ENCODE data around the gene KCNK7. TPM values are rescaled to one million over a fixed set of nuclear protein-coding genes. Genes with fewer than 3 reads are reported as not detected.
A peak's percentile ranks its signal among the peaks of the same experiment; 100 is the strongest.

The KCNK7 gene
- total RNA-seq, 2 donors from 2014 or later: 0.34 to 0.39 TPM

DNA sequence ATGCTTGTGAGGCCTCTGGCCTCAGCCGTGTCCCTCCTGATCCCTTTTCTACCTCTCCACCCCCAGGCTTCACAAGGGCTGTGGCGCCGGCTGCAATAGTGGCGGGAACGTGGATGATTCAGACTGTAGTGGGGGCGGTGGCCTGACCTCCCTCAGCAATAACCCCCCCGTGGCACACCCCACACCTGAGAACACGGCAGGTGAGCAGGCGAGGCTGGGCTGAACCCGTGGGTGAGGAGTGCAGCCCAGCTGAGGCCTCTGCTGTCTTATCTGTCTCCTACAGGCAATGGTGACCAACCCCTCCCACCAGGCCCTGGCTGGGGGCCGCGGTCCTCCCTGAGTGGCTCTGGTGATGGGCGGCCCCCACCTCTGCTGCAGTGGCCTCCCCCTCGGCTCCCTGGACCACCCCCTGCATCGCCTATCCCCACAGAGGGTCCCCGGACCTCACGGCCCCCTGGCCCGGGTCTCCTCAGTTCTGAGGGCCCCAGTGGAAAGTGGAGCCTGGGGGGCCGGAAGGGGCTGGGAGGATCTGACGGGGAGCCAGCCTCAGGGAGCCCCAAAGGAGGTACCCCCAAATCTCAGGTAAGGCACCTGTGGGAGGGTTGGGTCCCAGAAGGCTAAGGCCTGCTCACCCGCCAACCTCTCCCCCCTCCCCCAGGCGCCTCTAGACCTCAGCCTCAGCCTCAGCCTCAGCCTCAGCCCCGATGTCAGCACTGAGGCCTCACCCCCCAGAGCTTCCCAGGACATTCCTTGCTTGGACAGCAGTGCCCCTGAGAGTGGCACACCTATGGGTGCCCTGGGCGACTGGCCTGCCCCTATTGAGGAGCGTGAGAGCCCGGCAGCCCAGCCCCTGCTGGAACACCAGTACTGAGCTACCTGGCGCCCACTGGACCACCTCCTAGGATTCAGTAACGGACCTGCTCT, 40.8 kb upstream of the KCNK7 start:
- DNase-seq (no peak), ATAC-seq (replicated peaks in 1 of 2) (no peak)
- Mint-ChIP-seq H3K9me3 (no peaks in the 10 kb centered on the region), H3K4me3 (peak overlapping the region; percentile 45 to 58), H3K27ac (no peak overlapping the region), H3K36me3 (ENCODE audit: insufficient read depth in 2 of 2) (peaks cover 0 to 6% of the 10 kb centered on the region in 2 donors), H3K27me3 (ENCODE audit: low read depth) (no peaks in the 10 kb centered on the region), H3K4me1 (ENCODE audit: low read depth) (peaks cover 41% of the 10 kb centered on the region)

DNA sequence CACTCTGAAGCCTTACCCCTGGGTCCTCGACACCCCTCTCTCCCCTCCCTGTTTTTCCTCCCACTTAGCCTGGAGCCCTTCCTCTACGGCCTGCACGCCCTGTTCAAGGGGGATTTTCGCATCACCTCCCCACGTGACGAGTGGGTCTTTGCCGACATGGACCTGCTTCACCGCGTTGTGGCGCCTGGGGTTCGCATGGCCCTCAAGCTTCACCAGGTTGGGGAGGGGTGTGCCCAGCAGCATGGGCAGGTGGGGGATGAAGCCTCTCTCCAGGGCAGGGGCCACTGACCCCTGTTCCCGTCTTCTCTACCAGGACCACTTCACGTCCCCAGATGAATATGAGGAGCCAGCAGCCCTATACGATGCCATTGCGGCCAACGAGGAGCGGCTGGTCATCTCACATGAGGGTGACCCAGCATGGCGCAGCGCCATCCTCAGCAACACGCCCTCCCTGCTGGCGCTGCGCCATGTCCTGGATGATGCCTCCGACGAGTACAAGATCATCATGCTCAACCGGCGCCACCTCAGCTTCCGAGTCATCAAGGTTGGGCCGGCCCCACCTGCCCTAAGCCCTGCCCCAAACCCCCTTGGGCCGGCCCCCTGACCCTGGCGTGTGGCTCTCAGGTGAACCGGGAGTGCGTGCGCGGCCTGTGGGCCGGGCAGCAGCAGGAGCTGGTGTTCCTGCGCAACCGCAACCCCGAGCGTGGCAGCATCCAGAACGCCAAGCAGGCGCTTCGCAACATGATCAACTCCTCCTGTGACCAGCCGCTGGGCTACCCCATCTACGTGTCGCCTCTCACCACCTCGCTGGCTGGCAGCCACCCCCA, 39.5 kb upstream of the KCNK7 start:
- peaks cover 0 to 6% of the 10 kb centered on the region in 2 donors for H3K36me3 Mint-ChIP-seq (ENCODE audit: insufficient read depth in 2 of 2)

DNA sequence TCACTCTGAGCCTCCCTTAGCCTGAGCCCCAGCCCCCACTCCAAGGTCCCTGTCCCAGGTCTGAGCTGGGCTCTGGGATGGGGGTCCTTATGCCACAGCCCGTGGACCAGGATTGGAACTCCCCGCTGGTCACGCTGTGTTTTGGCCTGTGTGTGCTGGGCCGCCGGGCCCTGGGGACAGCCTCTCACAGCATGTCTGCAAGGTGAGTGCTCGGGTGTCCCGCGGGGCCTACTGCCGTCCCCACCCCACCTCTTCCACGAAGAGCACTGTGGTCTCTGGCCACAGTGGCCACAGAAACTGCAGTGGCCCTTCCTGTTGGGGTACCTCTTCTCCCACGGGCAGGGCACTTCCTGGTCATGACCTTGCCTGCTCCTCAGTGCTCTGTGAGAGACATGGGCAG, 38.8 kb upstream of the KCNK7 start:
- H3K4me1 Mint-ChIP-seq (ENCODE audit: low read depth): peaks cover 25% of the 10 kb centered on the region
- H3K9me3 Mint-ChIP-seq: no peaks in the 10 kb centered on the region
- ATAC-seq (replicated peaks in 1 of 2) (no peak), DNase-seq (no peak)
- H3K27me3 Mint-ChIP-seq (ENCODE audit: low read depth): no peaks in the 10 kb centered on the region
- peaks cover 0 to 6% of the 10 kb centered on the region in 2 donors for H3K36me3 Mint-ChIP-seq (ENCODE audit: insufficient read depth in 2 of 2)
- peak overlapping the region; percentile 85 for H3K27ac Mint-ChIP-seq
- no peak overlapping the region for H3K4me3 Mint-ChIP-seq

More for the DNA sequence above, 39.5 kb upstream of the KCNK7 start:
- no peak overlapping the region for H3K27ac Mint-ChIP-seq
- H3K9me3 Mint-ChIP-seq: no peaks in the 10 kb centered on the region
- peaks cover 32% of the 10 kb centered on the region for H3K4me1 Mint-ChIP-seq (ENCODE audit: low read depth)
- no peak overlapping the region for H3K4me3 Mint-ChIP-seq
- no peaks in the 10 kb centered on the region for H3K27me3 Mint-ChIP-seq (ENCODE audit: low read depth)
- no peak for ATAC-seq (replicated peaks in 1 of 2)
- DNase-seq: no peak

DNA sequence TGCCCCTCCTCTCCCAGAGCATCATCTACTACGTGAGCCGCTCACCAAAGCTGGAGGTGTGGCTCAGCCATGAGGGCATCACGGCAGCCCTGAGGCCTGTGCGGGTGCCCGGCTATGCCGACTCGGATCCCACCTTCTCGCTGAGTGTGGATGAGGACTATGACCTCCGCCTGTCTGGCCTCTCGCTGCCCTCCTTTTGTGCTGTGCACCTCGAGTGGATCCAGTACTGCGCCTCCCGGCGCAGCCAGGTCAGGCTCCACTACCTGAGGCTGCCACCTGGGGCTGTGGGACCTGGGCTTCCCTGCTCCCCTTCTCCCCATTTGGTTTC, 38.5 kb upstream of the KCNK7 start:
- H3K27me3 Mint-ChIP-seq (ENCODE audit: low read depth): no peaks in the 10 kb centered on the region
- peak overlapping the region; percentile 85 for H3K27ac Mint-ChIP-seq
- ATAC-seq (replicated peaks in 1 of 2): no peak
- no peaks in the 10 kb centered on the region for H3K9me3 Mint-ChIP-seq
- peaks cover 2 to 6% of the 10 kb centered on the region in 2 donors for H3K36me3 Mint-ChIP-seq (ENCODE audit: insufficient read depth in 2 of 2)
- DNase-seq: no peak
- peaks cover 22% of the 10 kb centered on the region for H3K4me1 Mint-ChIP-seq (ENCODE audit: low read depth)
- H3K4me3 Mint-ChIP-seq: no peak overlapping the region

DNA sequence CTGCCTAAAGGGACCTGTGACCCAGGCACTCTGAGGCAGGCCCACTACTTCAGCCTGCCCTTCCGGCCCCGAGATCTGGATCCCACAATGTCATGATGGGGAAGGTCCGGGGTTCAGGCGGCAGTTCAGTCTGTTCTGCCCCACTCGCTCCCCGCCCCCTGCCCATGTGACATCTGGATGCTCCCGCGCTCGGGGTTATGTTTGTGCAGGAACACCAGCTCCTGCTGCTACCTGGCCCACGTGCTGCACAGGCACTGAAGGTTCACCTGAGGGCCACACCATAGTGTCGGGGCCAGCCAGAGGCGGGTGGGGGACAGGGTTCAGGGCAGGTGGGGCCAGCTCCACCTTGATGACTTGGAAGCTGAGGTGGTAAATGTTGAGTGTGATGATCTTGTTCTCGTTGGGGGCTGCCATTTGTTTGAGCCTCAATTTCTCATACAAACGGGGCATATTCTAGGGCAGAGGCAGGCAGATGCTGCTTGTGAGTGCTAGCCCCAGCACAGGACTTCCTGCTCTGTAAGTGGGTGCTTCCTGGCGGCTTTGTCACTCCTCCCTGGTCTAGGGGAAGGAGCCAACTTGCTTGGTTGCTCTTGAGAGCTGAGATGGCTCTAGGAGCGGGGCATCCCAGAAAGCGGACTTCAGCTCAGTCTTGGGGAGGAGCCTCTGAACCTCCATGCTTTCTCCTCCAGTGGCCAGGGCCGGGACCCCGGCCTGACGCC, 37.9 kb upstream of the KCNK7 start:
- Mint-ChIP-seq H3K9me3 (no peaks in the 10 kb centered on the region), H3K4me1 (ENCODE audit: low read depth) (peaks cover 17% of the 10 kb centered on the region), H3K36me3 (ENCODE audit: insufficient read depth in 2 of 2) (peaks cover 3 to 5% of the 10 kb centered on the region in 2 donors), H3K27me3 (ENCODE audit: low read depth) (no peaks in the 10 kb centered on the region), H3K27ac (peak overlapping the region; percentile 85), H3K4me3 (no peak overlapping the region)
- DNase-seq (no peak), ATAC-seq (replicated peaks in 1 of 2) (no peak)

DNA sequence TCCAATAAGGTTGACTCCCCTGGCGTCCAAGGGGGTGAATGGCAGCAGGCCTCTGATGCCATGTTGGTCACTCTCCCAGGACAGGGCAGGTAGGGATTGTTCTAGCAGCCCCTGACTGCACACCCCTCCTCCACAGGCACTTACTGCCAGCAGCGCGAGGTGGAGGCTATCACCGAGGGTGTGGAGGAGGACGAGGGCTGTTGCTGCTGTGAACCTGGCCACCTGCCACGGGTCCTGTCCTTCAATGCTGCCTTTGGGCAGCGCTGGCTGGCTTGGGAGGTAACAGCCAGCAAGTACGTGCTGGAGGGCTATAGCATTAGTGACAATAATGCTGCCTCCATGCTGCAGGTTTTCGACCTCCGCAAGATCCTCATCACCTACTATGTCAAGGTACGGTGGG, 34.6 kb upstream of the KCNK7 start:
- H3K27ac Mint-ChIP-seq: no peak overlapping the region
- DNase-seq (no peak), ATAC-seq (replicated peaks in 1 of 2) (no peak)
- peaks cover 0 to 10% of the 10 kb centered on the region in 2 donors for H3K36me3 Mint-ChIP-seq (ENCODE audit: insufficient read depth in 2 of 2)
- H3K4me3 Mint-ChIP-seq: no peak overlapping the region
- no peaks in the 10 kb centered on the region for H3K9me3 Mint-ChIP-seq
- no peaks in the 10 kb centered on the region for H3K27me3 Mint-ChIP-seq (ENCODE audit: low read depth)
- peaks cover 11% of the 10 kb centered on the region for H3K4me1 Mint-ChIP-seq (ENCODE audit: low read depth)

DNA sequence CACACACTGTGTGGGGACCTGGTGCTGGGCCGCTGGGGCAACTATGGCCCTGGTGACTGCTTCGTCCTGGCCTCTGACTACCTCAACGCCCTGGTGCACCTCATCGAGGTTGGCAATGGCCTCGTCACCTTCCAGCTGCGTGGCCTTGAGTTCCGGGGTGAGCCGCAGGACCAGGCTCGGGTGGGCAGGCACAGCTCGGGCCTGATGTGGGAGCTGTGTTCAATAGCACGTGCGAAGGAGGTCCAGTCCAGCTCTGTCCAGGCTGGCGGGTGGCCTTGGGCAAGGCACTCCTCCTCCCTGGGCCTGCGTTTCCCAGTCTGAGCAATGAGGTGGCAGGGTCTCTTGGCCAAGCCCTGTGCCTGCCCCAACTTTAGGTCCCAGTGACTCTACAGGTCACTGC, 34.0 kb upstream of the KCNK7 start:
- no peak for DNase-seq
- H3K4me1 Mint-ChIP-seq (ENCODE audit: low read depth): peaks cover 11% of the 10 kb centered on the region
- peaks cover 0 to 10% of the 10 kb centered on the region in 2 donors for H3K36me3 Mint-ChIP-seq (ENCODE audit: insufficient read depth in 2 of 2)
- H3K9me3 Mint-ChIP-seq: no peaks in the 10 kb centered on the region
- H3K27me3 Mint-ChIP-seq (ENCODE audit: low read depth): no peaks in the 10 kb centered on the region
- no peak for ATAC-seq (replicated peaks in 1 of 2)
- no peak overlapping the region for H3K27ac Mint-ChIP-seq
- no peak overlapping the region for H3K4me3 Mint-ChIP-seq

DNA sequence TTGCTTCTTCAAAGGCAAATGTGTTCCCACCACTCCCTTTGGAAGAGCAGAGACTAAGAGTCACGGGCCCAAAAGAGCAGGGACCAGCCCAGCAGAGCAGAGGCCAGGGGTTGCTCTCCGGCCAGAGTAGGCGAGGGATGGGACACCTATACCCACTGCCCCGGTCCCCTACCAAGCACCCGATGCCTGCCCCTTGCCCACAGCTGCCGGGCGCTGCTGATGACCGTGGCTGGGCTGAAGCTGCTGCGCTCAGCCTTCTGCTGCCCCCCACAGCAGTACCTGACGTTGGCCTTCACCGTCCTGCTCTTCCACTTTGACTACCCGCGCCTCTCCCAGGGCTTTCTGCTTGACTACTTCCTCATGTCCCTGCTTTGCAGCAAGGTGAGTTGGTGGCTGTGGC, 31.6 kb upstream of the KCNK7 start:
- DNase-seq (no peak), ATAC-seq (replicated peaks in 1 of 2) (no peak)
- Mint-ChIP-seq H3K4me3 (no peak overlapping the region), H3K9me3 (no peaks in the 10 kb centered on the region), H3K4me1 (ENCODE audit: low read depth) (peaks cover 7% of the 10 kb centered on the region), H3K36me3 (ENCODE audit: insufficient read depth in 2 of 2) (peaks cover 4 to 10% of the 10 kb centered on the region in 2 donors), H3K27ac (no peak overlapping the region), H3K27me3 (ENCODE audit: low read depth) (no peaks in the 10 kb centered on the region)

DNA sequence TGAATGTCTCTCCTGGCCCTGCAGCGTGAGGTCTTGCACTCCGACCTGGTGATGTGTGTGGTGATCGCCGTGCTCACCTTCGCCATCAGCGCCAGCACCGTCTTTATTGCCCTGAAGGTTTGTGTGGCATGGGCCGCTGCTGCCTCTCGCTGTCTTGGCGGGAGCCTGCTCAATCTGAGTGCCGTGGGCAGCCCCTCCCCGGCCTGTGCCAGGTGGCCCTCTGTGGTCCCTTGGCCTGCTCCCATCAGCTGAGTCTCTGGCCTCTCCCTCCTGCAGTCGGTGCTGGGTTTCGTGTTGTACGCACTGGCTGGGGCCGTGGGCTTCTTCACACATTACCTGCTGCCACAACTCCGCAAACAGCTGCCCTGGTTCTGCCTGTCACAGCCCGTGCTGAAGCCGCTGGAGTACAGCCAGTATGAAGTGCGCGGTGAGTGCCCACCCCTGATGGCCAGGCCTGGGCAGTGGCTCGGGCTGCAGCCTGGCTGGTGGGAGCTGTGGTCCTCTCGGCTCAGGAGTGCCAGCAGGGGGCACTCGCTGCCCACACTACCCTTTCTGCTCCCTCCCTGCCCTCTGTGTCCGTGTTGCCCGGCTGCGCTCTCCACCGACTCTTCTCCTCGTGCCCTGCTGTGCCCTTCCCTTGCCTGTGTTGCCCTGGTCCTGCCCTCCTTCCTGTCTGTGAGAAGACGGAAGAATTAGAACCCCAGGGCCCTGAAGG, 30.2 kb upstream of the KCNK7 start:
- H3K4me1 Mint-ChIP-seq (ENCODE audit: low read depth): peaks cover 7% of the 10 kb centered on the region
- H3K27me3 Mint-ChIP-seq (ENCODE audit: low read depth): no peaks in the 10 kb centered on the region
- no peak overlapping the region for H3K4me3 Mint-ChIP-seq
- ATAC-seq (replicated peaks in 1 of 2): peak; percentile 77 to 79
- peaks cover 4 to 13% of the 10 kb centered on the region in 2 donors for H3K36me3 Mint-ChIP-seq (ENCODE audit: insufficient read depth in 2 of 2)
- peak; percentile 58 to 64 for DNase-seq
- no peaks in the 10 kb centered on the region for H3K9me3 Mint-ChIP-seq
- no peak overlapping the region for H3K27ac Mint-ChIP-seq

DNA sequence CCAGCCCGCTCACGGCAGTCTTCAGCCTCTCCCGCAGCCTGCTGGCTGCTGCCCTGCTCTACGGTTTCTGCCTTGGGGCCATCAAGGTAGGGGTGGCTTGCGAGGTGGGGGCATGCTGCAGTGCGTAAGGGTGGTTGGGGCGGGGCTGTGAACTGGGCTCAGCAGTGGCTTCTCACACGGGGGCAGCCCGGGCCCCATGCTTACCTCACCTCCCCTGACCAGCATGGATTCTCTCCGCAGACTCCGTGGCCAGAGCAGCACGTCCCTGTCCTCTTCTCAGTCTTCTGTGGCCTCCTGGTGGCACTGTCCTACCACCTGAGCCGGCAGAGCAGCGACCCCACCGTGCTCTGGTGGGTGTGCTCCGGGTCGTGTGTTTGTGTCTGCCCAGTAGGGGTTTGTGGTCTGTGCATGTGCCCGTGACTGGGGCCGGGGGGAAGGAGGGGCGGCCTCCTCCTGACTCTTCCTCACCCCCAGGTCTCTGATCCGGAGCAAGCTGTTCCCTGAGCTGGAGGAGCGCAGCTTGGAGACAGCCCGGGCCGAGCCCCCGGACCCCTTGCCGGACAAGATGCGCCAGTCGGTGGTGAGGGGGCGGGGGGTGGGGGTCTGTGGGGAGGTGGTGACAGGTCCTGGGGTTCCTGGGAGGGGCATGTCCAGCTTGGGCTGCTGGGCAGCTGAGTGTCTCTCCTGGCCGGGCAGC, 29.5 kb upstream of the KCNK7 start:
- peak overlapping the region; percentile 54 for H3K27ac Mint-ChIP-seq
- peaks cover 4 to 13% of the 10 kb centered on the region in 2 donors for H3K36me3 Mint-ChIP-seq (ENCODE audit: insufficient read depth in 2 of 2)
- H3K9me3 Mint-ChIP-seq: no peaks in the 10 kb centered on the region
- ATAC-seq (replicated peaks in 1 of 2): no peak
- peaks cover 7% of the 10 kb centered on the region for H3K4me1 Mint-ChIP-seq (ENCODE audit: low read depth)
- no peak overlapping the region for H3K4me3 Mint-ChIP-seq
- no peak for DNase-seq
- H3K27me3 Mint-ChIP-seq (ENCODE audit: low read depth): no peaks in the 10 kb centered on the region

DNA sequence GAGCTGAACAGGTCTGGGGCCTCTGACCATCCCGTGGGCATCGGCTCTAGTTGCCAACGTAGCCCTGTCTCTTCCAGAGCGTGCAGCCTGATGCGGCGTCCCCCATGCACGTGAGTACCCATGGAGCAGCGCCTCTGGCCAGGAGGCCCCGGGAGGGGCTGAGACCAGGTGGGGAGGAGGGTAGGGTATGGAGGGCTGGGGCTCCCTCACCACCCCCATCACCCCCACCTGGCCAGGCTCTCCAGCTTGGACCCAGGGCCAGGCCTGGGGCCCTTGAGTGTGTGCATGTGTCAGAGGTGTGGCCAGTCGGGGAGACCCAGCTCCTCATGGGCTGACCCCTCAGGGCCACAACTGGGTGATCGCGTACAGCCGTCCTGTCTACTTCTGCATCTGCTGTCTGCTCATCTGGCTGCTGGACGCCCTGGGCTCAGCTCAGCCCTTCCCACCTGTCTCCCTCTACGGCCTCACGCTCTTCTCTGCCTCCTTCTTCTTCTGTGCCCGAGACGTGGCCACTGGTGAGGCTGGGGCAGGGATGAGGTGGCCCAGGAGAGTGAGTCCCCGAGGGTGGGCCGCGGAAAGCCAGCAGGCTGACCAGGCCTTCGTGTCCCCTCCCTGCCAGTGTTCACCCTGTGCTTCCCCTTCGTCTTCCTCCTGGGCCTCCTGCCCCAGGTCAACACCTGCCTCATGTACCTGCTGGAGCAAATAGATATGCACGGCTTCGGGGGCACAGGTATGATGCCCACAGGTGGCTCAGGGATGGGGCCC, 28.4 kb upstream of the KCNK7 start:
- Mint-ChIP-seq H3K4me3 (no peak overlapping the region), H3K27me3 (ENCODE audit: low read depth) (no peaks in the 10 kb centered on the region), H3K27ac (no peak overlapping the region), H3K4me1 (ENCODE audit: low read depth) (peaks cover 7% of the 10 kb centered on the region), H3K36me3 (ENCODE audit: insufficient read depth in 2 of 2) (peaks cover 4 to 13% of the 10 kb centered on the region in 2 donors), H3K9me3 (no peaks in the 10 kb centered on the region)
- no peak for ATAC-seq (replicated peaks in 1 of 2)
- no peak for DNase-seq

All from activated T-cell treated with anti-CD3 and anti-CD28 coated beads, Interleukin-2, amount 50 U/mL, for 72 hours (primary cell).